Measurements from ENCODE around the gene NAV3.

Gene NAV3

GRCh38 chr12:77925536-77926108 lies 94.9 kb downstream of the NAV3 start:
- DNase-seq, result peak; percentile 58

GRCh38 chr12:77928078-77928477 lies 97.4 kb downstream of the NAV3 start:
- no peak for DNase-seq

- DNase-seq, result no peak
Observed at GRCh38 chr12:77932216-77932615, 101.5 kb downstream of the NAV3 start.

- DNase-seq, result no peak
Observed at GRCh38 chr12:77938301-77938700, 107.6 kb downstream of the NAV3 start.

GRCh38 chr12:77940011-77940423 lies 109.3 kb downstream of the NAV3 start:
- no peak for DNase-seq

- DNase-seq, result no peak
Observed at GRCh38 chr12:77940567-77940966, 109.9 kb downstream of the NAV3 start.

- DNase-seq, result no peak
Observed at GRCh38 chr12:77941401-77941800, 110.7 kb downstream of the NAV3 start.

GRCh38 chr12:77943466-77943865 lies 112.8 kb downstream of the NAV3 start:
- DNase-seq, result peak; percentile 27

GRCh38 chr12:77946541-77947061 lies 115.9 kb downstream of the NAV3 start:
- no peak for DNase-seq

GRCh38 chr12:77947330-77947729 lies 116.6 kb downstream of the NAV3 start:
- no peak for DNase-seq

- DNase-seq, result no peak
Observed at GRCh38 chr12:77947746-77948145, 117.1 kb downstream of the NAV3 start.

- DNase-seq, result no peak
Observed at GRCh38 chr12:77949943-77950342, 119.2 kb downstream of the NAV3 start.

GRCh38 chr12:77953528-77954205 lies 123.0 kb downstream of the NAV3 start:
- DNase-seq, result no peak

GRCh38 chr12:77954206-77954555 lies 123.5 kb downstream of the NAV3 start:
- no peak for DNase-seq

GRCh38 chr12:77957062-77957461 lies 126.4 kb downstream of the NAV3 start:
- DNase-seq, result no peak

- no peak for DNase-seq
Observed at GRCh38 chr12:77963576-77964178, 133.0 kb downstream of the NAV3 start.

GRCh38 chr12:77965790-77966189 lies 135.1 kb downstream of the NAV3 start:
- no peak for DNase-seq

- no peak for DNase-seq
Observed at GRCh38 chr12:77968021-77968420, 137.3 kb downstream of the NAV3 start.

GRCh38 chr12:77968571-77968970 lies 137.9 kb downstream of the NAV3 start:
- no peak for DNase-seq

GRCh38 chr12:77973579-77973978 lies 142.9 kb downstream of the NAV3 start:
- peak; percentile 66 for DNase-seq

- no peak for DNase-seq
Observed at GRCh38 chr12:77974645-77975044, 144.0 kb downstream of the NAV3 start.

- peak; percentile 88 for DNase-seq
Observed at GRCh38 chr12:77979597-77980250, 149.0 kb downstream of the NAV3 start.

- peak; percentile 61 for DNase-seq
Observed at GRCh38 chr12:77980782-77981181, 150.1 kb downstream of the NAV3 start.

GRCh38 chr12:77983859-77984258 lies 153.2 kb downstream of the NAV3 start:
- DNase-seq, result no peak
